GM18505 (cell line): ENCODE measurements around the gene SERPINA4.
"Not testable (repeated sequence)": the region's sequence is repeated elsewhere in the genome, so short reads cannot be mapped to it uniquely, and the experiment has no call there.

Experiments
- ATAC-seq: cut with Tn5 transposase; IDR thresholded peaks from one replicate; pipeline ENCODE4 v1.9.1; 2021; ENCODE audit not compliant: unreplicated experiment
- POLR2A ChIP-seq: IDR thresholded peaks from 4 replicates; pipeline ENCODE4 v1.6.1; 2011; ENCODE audit warnings: borderline replicate concordance; ENCODE audit not compliant: insufficient read depth, insufficient read length; ENCODE audit errors: extremely low read depth

Gene SERPINA4

DNA sequence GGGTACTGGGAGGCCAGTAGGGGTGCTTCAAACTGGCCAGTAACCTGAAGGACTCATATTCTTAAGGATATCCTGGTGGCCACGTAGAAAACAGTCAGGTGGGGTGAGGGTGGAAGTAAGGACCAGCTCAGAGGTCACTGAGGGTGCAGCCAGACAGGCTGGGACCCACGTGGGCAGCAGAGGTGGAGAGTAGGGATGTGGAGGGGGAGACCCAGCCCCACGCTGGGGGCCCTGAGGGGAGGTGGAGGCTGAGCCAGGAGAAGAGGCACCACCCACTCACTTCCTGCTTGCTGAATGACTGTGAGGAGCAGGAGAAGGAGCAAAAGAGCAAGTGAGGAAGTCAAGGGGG, 38.4 kb downstream of the SERPINA4 start:
- no peak for ATAC-seq
- no peak for TF ChIP-seq POLR2A

DNA sequence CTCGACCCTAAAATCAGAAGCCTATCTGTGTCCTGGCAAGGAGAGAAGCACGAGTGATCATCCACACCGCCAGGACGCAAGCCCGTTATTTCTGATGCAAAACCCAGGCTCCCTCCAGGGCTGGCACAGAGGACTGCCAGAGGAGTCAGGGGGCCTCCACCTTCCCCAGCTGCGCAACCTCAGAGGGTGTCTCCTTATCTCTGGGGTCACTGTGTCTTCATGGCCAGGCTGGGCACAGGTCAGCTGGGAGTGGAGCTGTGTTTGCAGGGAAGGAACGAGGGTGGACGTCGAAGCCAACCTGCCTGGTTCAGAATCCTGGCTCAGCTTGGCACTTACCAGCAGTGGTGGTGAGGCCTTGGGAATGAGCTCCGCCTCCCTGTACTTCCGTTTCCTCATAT, 38.9 kb downstream of the SERPINA4 start:
- no peak for ATAC-seq
- TF ChIP-seq POLR2A = no peak

DNA sequence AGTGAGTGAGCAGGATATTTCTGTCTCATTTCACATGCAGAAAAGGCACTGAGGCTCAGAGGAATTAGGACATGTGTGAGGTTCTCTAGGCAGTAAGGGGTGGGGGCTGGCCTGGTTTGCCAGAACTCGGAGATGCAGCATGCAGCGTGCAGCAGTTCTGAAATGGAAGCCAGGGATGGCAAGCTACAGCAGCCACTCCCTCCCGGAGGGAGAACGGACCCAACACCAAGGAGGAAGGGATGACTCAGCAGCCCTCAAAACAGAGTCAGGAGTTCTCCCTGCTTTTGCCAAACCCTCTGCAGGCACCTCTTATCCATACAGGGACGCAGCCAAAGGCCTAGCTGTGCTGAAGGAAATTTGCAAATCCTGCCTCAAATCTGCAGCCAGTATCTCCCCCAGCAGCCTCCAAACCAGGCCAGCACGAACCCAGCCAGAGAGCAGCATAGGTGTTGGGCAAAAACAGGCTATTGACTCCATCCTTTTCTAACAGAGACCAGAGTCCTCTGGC, 40.7 kb downstream of the SERPINA4 start:
- TF ChIP-seq POLR2A = no peak
- ATAC-seq = no peak

DNA sequence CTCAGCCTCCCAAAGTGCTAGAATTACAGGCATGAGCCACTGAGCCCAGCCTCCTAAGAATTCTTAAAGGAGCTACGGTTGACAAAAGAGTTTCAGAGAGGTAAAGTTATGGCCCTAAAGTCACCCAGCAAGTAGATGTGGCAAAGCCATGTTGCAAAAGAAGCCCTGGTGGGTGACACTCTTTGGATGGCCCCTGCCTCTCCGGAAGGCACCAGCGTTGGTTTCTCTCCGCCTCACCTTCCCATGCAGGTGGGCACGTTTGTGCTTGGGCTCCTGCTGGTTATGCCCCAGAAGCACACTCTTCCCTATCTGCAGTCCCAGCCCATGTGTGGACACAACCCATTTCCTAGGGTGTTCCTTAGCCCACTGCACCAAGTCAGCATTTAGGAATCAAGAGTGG, 41.5 kb downstream of the SERPINA4 start:
- TF ChIP-seq POLR2A = no peak
- ATAC-seq = no peak

DNA sequence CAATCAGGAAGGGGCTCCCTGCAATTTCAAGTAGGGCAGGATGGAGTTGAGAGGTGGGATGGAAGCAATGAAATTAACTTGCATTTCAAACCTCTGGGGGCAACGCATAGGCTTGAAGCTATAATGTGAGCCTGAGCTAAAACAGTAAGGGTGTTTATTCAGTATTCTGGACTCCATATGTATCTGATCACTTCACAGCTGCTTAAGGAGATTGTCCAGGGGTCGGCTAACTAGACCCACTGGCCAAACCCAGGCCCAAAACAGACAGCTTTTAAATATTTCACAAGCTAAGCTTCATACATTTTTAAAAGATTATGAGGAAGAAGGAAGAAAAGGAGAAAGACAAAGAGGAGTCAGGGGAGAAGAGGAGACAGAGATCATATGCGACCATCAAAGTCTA, 44.1 kb downstream of the SERPINA4 start:
- no peak for TF ChIP-seq POLR2A
- no peak for ATAC-seq

DNA sequence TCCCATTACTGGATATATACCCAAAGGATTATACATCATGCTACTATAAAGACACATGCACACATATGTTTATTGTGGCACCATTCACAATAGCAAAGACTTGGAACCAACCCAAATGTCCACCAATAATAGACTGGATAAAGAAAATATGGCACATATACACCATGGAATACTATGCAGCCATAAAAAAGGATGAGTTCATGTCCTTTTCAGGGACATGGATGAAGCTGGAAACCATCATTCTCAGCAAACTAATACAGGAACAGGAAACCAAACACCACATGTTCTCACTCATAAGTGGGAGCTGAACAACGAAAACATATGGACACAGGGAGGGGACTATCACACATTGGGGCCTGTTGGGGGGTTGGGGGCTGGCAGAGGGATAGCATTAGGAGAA, 47.7 kb downstream of the SERPINA4 start:
- ATAC-seq = not testable (repeated sequence)

DNA sequence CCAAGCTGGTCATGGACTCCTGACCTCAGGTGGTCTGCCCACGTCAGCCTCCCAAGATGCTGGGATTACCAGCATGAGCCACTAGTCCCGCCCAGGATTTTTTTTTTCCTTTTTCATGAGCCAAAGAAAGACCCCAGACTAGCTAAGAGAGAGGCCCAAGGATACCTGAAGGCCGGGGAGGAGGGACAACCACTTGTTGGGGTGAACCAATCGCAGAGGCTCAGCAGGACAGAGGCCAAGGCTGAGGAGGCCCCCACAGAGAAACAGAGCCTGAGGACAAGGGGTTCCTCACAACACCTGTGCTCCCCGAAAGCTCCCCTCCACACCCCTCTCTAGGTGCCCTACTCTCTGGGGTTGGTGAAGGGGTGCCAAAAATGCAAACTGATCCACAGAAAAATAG, 49.9 kb downstream of the SERPINA4 start:
- no peak for TF ChIP-seq POLR2A

DNA sequence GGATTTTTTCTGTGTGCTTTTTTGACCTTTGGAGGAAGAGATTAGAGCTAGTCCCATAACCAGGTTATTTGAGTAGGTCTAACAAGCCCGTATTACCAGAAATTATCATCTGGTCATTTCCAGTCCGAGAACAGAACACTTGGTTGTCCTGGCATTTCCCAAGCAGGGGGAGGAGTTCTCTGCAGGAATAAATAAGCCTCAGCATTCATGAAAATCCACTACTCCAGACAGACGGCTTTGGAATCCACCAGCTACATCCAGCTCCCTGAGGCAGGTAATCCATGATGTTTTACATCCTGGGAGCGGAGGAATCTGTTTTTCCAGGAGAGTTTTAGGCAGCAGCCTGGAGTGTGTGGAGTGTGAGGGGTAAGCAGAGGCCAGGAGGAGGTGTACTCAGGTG, 50.9 kb downstream of the SERPINA4 start, which contains the start of gene SERPINA3:
Gene SERPINA3 (plus strand): TSS at position 218 of the 400 bp plus-strand sequence. CDS start 2,051 bp downstream, outside the sequence.
- TF ChIP-seq POLR2A = no peak

More for the DNA sequence above, 49.9 kb downstream of the SERPINA4 start:
- no peak for ATAC-seq

DNA sequence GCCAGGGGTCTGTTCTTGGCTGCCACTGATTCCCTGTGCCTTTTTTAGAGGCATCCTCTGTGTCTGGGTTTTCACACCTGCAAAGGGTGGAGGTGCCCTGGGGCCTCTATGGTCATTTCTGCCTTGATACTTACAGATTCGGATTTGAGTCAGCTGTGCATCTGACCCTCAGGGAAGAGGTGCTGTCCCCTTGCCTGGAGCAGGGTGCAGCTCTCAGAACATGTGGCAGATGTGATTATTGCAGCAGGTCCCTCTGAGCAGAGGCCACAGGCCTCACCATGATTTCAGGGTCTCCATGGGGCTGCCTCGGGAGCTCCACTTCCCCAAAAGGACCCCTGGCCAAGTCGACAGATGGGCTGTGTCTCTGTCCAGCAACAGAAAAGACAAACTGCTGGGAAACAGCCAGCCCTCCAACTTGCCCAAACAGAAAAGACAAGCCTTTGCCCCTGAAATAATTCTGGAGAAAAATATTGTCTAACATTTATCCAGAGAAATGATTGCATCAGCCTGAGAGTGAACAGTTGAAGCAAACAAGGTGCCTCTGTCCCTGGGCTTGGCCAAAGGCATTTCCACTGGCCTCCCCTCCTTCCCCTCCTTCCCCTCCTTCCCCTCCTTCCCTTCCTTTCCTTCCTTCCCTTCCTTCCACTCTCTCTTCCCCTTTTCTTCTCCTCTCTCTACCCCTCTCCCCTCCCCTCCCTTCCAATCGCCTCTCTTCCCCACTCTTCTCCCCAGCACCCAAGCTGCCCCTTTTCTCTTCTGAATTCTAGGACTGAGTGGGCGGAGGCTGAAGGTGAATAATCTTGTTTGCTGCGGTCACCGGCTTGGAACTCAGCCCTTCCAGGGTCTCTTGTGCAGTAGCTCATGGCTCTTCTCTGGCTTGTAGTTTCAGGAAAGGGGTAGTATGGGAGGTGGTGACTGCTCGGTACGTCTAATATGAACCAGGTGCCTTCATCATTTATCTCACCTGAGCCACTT, 51.6 kb downstream of the SERPINA4 start:
- ATAC-seq = no peak
- TF ChIP-seq POLR2A = no peak

More for the DNA sequence above, 50.9 kb downstream of the SERPINA4 start, which contains the start of gene SERPINA3:
- no peak for ATAC-seq

DNA sequence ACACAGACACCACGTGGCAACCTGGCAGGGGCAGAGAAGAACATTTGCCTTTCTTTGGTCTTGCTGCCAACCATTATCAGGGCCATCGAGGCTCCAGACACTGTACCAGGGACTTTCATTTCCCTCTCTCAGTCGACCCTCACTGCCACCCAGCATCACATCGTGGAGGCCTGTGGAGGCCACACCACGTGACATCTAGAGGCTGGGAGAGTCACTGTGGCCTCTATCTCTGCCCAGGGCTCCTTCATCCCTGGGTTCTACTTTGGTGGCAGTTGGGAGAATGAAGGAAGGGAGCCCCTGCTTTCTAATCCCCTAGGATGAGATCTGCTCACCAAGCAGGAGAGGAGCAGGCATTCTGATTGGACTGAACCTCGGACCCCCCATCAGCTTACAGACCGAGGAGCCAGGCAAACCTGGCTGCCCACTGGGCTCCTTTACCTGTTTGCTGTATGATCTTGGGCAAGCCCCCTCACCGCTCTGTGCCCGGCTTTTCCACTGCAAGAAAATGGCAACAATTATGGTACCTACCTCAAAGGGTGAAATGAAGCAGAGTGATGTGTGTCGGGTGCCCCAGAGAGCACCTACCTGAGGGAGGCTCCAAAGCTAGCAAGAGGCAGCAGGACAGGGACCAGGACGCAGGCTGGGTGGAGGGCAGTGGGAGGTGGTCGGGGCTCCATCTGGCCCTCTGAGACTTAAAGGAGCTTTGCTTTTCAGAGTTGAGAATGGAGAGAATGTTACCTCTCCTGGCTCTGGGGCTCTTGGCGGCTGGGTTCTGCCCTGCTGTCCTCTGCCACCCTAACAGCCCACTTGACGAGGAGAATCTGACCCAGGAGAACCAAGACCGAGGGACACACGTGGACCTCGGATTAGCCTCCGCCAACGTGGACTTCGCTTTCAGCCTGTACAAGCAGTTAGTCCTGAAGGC, 52.7 kb downstream of the SERPINA4 start:
- no peak for ATAC-seq
- TF ChIP-seq POLR2A = no peak

DNA sequence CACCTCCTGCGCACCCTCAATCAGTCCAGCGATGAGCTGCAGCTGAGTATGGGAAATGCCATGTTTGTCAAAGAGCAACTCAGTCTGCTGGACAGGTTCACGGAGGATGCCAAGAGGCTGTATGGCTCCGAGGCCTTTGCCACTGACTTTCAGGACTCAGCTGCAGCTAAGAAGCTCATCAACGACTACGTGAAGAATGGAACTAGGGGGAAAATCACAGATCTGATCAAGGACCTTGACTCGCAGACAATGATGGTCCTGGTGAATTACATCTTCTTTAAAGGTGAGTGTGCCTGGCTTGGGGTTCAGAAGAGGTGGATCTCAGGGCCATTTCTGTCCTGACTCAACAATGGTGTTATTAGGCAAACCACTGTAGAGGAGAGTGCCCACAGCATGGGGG, 53.6 kb downstream of the SERPINA4 start:
- TF ChIP-seq POLR2A = no peak
- ATAC-seq = no peak

DNA sequence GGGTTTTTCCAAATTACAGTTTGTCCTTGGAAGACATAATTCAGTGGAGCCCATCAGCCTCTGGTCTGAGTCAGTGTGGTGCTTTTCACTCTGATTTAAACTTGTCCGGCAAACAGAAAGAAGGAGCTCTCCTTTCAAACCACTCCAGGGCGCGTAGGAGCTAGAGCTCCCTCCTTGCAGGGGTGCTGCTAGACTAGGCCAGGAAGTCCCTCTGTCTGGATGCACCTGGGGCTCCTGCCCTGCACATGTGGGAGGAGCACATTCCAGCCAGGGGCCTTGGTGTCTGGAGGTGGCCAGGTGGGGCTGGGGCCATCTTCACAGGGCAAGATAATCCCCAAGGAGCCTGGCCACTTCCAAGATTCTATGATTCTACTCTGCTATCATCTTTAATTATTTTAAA, 54.0 kb downstream of the SERPINA4 start:
- ATAC-seq = no peak
- no peak for TF ChIP-seq POLR2A

DNA sequence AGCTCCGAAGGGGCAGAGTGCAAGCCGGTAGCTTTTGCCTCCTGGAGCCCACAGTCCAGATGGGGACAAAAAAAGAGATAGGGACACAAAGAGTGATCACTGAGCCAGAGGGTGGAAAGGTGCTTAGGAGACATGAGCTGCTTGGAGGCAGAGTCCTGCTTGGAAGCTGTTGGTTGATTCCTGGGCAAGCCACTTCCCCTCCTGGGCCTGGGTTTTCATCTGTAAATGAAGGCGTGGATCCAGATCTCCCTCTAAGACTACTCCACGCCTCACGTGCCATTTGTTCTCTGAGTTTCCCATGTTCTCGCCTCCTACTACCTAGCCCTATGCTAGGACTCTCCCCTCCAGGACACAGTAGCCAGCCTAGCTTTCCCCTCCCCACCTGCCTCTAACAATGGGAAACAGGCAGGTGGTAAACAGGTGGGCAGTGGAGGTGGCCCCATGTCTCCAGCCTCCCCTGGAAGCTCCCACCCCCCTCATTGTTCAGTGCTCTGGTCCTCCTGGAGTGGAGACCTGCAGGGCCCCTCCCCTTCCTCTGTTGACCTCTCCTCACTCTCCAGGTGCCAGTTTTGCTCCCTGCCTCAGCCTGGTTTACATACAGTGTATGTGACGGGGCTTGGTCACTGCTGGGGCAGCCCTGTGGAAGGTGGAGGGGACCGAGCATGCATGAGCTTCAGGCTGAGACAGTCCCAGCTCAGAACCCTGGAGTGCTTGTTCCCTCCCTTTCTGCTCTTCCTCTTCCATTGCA, 54.8 kb downstream of the SERPINA4 start:
- no peak for TF ChIP-seq POLR2A
- no peak for ATAC-seq
